GM21367 (cell line): ENCODE measurements around the gene MYRFL.
"Not testable (repeated sequence)": the region's sequence is repeated elsewhere in the genome, so short reads cannot be mapped to it uniquely, and the experiment has no call there.

ENCODE experiments used
- ATAC-seq: cut with Tn5 transposase; IDR thresholded peaks from one replicate; pipeline ENCODE4 v1.9.1; 2021; ENCODE audit not compliant: unreplicated experiment

The MYRFL gene

DNA sequence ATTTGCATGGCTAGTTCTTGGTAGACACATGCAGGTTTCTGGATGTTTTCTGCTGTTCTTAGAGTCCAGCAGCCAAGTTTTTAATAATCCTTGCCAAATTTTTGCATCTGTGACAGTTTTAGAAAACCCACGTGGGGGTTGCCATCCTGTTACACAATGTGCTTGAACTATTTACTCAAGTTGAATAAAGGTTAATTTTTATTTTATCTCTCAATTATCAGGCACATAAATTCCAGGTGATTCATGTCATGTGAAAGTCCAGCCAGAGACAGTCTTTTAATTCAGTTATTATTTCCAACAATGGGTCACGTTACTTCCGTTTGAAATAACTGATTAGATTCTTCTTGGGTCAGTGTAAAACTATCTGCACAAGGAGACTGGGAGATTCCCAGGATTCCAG, 15.7 kb downstream of the MYRFL start:
- ATAC-seq = no peak

DNA sequence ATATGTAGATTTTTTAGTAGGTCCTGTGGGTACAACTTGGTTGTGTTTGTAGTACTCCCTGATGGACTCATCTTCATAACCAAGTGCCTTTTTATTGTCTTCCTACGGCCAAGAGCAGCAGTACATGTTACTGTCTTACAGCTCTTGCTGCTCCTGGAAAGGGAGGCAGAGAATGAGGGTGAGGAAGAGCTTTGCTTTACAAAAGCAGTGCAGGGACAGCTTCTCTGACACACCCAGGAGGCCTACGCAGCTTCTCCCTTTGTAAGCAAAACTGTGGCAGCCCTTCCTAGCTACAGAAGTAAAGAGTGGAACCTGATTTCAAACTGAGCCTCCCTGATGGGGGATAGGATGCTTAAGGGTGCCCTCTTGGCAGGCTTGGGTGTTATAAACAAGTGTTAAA, 18.6 kb downstream of the MYRFL start:
- ATAC-seq = no peak

- ATAC-seq = no peak
Observed at GRCh38 chr12:69844416-69844815, 19.4 kb downstream of the MYRFL start.

- ATAC-seq = no peak
Observed at GRCh38 chr12:69844836-69845235, 19.8 kb downstream of the MYRFL start.

DNA sequence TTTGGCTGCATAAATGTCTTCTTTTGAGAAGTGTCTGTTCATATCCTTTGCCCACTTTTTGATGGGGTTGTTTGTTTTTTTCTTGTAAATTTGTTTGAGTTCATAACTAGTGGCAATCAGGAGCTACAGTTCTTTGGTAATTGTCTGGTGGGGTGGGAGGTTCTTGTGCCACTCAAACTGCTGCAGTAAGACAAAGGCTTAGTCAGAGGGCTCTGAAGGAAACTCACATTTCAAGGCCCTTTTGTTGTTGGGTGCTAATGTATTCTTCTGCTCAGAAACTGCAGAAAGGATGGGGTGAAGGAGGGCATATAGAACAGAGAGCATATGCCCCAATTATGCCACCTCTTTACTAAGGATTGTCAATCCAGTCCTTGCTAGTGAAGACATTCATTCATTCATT, 21.9 kb downstream of the MYRFL start:
- no peak for ATAC-seq

DNA sequence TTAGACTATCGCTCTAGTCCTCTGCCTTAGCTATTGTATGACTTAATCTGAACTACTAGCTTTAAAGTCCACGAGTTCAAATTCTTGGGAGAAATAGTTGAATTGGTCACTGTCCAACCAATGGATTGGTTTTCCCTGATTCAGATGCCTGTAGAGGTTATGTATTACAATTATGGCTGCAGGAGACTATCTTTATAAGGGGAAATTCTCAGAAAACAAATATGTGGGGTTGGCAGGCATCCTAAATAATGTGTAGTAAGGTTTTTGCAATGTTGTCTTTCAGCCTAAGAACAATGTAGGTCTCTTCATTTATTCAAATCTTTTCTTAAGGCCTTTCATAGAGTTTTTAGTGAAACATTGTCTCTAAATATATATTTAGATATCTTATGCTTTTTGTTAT, 26.9 kb downstream of the MYRFL start:
- ATAC-seq = no peak

- ATAC-seq = not testable (repeated sequence)
Observed at GRCh38 chr12:69853176-69853961, 28.3 kb downstream of the MYRFL start.

DNA sequence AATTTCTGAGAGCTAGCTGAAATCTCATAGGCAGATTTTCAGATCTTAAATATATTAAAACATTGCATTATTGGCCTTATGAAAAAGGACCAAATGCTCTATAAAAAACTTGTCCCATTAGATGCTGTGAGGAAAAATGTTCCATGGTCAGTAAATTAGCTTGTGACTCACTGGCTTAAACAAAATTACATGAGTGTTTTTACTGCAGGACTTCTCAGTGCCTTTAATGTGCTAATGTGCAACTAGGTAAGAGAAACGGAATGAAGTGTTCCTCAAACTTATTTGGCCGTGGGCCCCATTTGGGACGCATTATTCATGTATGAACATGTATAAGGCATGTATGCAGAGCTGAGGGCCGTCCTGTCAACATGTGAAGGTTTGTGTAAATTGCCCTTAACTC, 41.7 kb downstream of the MYRFL start:
- no peak for ATAC-seq

- no peak for ATAC-seq
Observed at GRCh38 chr12:69868695-69869094, 43.7 kb downstream of the MYRFL start.

DNA sequence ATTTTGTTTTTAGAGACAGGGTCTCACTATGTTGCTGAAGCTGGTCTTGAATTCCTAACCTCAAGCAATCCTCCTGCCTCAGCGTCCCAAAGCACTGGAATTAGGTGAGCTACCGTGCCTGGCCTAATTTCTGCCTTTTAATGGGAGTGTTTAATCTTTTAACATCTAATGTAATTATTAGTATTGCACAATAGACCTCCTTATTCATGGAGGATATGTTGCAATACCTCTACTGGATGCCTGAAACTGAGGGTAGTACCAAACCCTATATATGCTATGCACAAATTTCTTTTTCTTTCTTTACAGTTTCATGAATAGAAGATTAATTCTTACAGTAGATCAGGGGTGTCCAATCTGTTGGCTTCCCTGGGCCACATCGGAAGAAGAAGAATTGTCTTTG, 47.8 kb downstream of the MYRFL start:
- no peak for ATAC-seq

DNA sequence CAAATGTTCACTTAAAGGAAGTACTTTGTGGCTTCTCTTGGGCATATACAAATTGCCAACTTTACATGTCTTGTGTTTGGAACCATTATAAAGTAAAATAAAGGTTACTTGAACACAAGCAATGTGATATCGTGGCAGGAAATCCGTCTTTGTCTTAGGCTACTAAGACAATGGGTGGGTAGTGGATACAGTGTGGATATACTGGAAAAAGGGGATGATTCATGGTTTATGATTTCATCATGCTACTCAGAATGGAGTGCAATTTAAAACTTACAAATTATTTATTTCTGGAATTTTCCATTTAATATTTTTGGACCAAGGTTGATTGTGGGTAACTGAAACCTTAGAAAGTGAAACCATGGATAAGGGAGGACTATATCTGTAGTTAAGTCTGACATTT, 48.4 kb downstream of the MYRFL start:
- ATAC-seq = no peak

GRCh38 chr12:69874606-69875005, 49.6 kb downstream of the MYRFL start:
- ATAC-seq = no peak

DNA sequence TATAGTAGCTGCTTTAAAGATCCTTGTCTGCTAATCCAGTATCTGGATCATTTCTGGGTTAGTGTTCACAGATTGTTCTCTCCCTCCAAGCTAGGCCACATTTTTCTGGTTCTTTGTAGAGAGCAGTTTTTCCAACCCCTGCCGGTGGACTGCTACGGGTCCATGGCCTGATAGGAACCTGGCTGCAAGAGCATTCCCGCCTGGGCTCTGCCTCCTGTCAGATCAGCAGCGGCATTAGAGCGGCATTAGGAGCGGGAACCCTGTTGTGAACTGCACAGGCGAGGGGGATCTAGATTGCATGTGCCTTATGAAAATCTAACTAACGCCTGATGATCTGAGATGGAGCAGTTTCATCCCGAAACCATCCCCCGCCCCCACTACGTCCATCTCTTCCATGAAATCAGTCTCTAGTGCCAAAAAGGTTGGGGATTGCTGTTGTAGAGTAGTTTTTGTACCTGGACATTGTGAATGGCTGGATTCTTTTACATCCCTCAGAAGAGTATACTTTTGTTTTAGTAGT, 50.4 kb downstream of the MYRFL start:
- ATAC-seq = no peak

- ATAC-seq = peak; percentile 86
Observed at GRCh38 chr12:69879007-69879960, 54.3 kb downstream of the MYRFL start.

- no peak for ATAC-seq
Observed at GRCh38 chr12:69880571-69880970, 55.5 kb downstream of the MYRFL start.

- ATAC-seq = no peak
Observed at GRCh38 chr12:69881771-69882170, 56.7 kb downstream of the MYRFL start.

DNA sequence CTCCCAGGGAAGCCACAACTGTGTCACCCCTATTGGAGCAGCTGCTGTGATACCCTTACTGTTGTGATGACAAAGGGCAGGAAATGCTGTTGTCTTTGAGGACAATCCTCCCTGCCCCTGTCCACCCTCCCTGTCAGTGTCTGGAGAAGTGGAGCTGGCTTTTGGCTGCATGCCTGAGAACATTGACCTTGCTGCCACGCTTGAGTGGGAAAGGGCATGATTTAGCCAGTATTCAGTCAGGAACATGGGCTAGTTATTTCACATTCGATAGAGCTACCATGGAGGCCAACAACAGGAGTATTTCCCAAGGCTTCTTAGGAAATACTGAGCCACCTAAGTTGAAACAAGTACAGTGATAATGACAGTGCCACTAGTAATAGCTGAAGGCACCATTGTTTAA, 59.4 kb downstream of the MYRFL start:
- ATAC-seq = no peak

DNA sequence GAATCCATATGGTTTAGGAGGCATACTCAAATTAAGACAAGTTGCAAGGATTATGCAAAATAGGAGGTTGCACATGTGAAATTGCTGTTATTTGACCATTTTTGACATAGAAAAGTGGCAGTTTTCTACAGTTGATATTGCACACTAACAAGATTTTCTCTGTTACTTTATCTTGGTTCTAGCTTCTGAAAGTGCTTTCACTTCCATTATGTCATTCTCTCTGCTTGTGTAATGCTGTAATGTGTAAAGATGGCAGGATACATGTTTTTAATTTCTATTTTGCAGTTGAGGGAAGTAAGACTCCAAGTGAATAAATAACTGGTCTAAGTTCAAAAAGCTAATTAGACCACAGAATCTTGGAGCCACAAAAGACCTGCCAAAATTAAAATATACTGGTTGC, 60.6 kb downstream of the MYRFL start:
- no peak for ATAC-seq

GRCh38 chr12:69886109-69886508, 61.1 kb downstream of the MYRFL start:
- no peak for ATAC-seq

DNA sequence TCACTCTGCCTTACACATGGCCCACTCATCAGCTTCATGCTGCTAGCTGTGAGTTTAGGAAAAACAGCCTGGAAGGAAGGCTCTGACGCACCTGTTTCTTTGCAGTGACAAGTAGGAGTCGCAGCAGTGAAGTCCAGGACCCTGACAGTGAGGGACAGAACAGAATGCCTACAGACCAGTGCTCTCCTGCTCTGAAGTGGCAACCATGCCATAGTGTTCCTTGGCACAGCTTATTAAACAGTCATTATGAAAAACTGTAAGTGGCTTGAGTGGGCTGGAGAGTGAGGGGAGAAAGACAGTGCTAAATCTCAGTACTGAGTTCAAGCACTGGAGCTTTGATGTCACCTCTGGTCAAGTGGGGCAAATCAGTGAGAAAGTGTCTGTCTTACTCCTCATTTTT, 61.7 kb downstream of the MYRFL start:
- ATAC-seq = no peak

- ATAC-seq = no peak
Observed at GRCh38 chr12:69888901-69889300, 63.9 kb downstream of the MYRFL start.
